HuH-7.5 (cell line): ENCODE measurements around the gene CDKN2A.

Source experiments
- DNase-seq: peaks from one replicate; pipeline ENCODE4 v3.0.0; 2011; ENCODE audit warnings: low spot score

The CDKN2A gene

GRCh38 chr9:21993893-21994555 lies at the start of gene CDKN2A:
Gene CDKN2A, minus strand, starts transcription at chr9:21994392.
- no peak for DNase-seq

GRCh38 chr9:22043928-22044327 lies 49.7 kb upstream of the CDKN2A start:
- no peak for DNase-seq

- DNase-seq: no peak
These were observed 47.6 kb upstream of the CDKN2A start for GRCh38 chr9:22041775-22042174.

- DNase-seq: no peak
These were observed 47.2 kb upstream of the CDKN2A start for GRCh38 chr9:22041344-22041743.

GRCh38 chr9:22040760-22041159 lies 46.6 kb upstream of the CDKN2A start:
- DNase-seq: no peak

GRCh38 chr9:22039258-22039657 lies 45.1 kb upstream of the CDKN2A start:
- no peak for DNase-seq

GRCh38 chr9:22037954-22038690 lies 43.9 kb upstream of the CDKN2A start:
- no peak for DNase-seq

- DNase-seq: no peak
These were observed 42.9 kb upstream of the CDKN2A start for GRCh38 chr9:22036866-22037626.

- DNase-seq: no peak
These were observed 41.4 kb upstream of the CDKN2A start for GRCh38 chr9:22035591-22036011.

- no peak for DNase-seq
These were observed 38.9 kb upstream of the CDKN2A start for GRCh38 chr9:22033012-22033630.

- no peak for DNase-seq
These were observed 37.6 kb upstream of the CDKN2A start for GRCh38 chr9:22031655-22032411.

GRCh38 chr9:22030101-22030598 lies 36.0 kb upstream of the CDKN2A start:
- no peak for DNase-seq

- no peak for DNase-seq
These were observed 35.0 kb upstream of the CDKN2A start for GRCh38 chr9:22029231-22029630.

- no peak for DNase-seq
These were observed 34.2 kb upstream of the CDKN2A start for GRCh38 chr9:22028394-22028793.

GRCh38 chr9:22026696-22027095 lies 32.5 kb upstream of the CDKN2A start:
- no peak for DNase-seq

- DNase-seq: no peak
These were observed 28.2 kb upstream of the CDKN2A start for GRCh38 chr9:22022396-22022795.

- no peak for DNase-seq
These were observed 16.9 kb upstream of the CDKN2A start for GRCh38 chr9:22010866-22011625.

- DNase-seq: no peak
These were observed 15.3 kb upstream of the CDKN2A start for GRCh38 chr9:22009506-22009867.

- DNase-seq: peak; percentile 77
These were observed 14.7 kb upstream of the CDKN2A start, which contains the start of gene CDKN2B for GRCh38 chr9:22008717-22009505. Gene CDKN2B, minus strand, starts transcription at chr9:22009305. Its CDS starts 352 bp downstream, at chr9:22008953.

GRCh38 chr9:22008384-22008716 lies 14.2 kb upstream of the CDKN2A start:
- no peak for DNase-seq
